Stomach (tissue), 4 donors: ENCODE measurements around the gene ARHGEF39.

ENCODE experiments used
- EP300 ChIP-seq: sonication (generic); formaldehyde crosslinking; IDR thresholded peaks from one replicate; pipeline ENCODE4 v1.6.1; 2017; ENCODE audit warnings: antibody characterized with exemption
- POLR2A ChIP-seq, 4 donors: fragments of 450-650 bp; IDR thresholded peaks; one replicate each; pipeline ENCODE4 v1.6.1; 2016; ENCODE audit warnings: antibody characterized with exemption in 4 of 4, control low read depth in 2 of 4, mild to moderate bottlenecking in 1 of 4, moderate library complexity in 1 of 4
- POLR2AphosphoS5 ChIP-seq, 3 donors: sonication (generic); formaldehyde crosslinking; IDR thresholded peaks; one replicate each; pipeline ENCODE4 v1.6.1; 2016; ENCODE audit warnings: antibody characterized with exemption in 3 of 3
- TF ChIP-seq, protein P1 (sequence below), 7 experiments: fragments of 450-650 bp in 4 of 7; fragments of 200-600 bp in 3 of 7; sonication (generic) in 3 of 7; IDR thresholded peaks; one replicate each; pipeline ENCODE4 v1.5.1; 2016 to 2019; ENCODE audit warnings: antibody characterized with exemption in 7 of 7, control low read depth in 2 of 7, mild to moderate bottlenecking in 1 of 7

DNA sequence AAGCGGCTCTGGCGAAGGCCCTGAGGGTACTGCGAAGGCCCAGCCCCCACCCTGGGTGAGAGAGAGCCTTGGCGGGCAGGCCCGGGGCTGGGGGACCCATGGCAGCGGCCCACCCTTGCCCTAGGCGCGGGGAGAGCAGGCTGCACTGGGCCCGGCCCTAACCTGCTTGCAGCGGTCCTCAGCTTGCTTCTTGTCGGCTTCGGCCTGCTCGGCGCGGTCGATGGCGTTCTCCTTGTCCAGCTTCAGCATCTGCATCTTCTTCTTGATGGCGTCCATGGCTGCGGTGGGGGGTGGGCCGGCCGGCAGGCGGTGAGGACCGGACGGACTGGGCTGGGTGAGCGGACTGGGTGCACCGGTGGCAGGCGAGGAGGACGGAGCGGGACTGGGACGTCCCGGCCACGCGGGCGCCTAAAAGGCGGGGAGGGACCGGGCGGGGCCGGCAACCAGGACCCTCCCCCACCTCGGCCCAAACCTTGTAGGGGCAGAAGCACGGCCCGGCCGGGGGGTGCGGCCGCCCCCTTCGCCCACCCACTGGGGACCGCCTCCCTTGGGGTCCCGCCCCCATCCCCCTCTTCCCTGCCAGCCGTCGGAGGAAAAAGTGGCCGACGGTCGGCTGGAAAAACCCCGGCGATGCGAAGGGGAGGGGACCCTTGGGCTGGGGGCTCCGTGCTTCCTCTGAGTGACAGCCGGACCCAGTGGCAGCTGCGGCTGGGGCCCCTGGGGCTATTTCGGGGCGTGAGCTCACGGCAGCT lies 24.7 kb upstream of the ARHGEF39 start, which contains the start of gene TPM2:
- TF ChIP-seq, protein P1, sequence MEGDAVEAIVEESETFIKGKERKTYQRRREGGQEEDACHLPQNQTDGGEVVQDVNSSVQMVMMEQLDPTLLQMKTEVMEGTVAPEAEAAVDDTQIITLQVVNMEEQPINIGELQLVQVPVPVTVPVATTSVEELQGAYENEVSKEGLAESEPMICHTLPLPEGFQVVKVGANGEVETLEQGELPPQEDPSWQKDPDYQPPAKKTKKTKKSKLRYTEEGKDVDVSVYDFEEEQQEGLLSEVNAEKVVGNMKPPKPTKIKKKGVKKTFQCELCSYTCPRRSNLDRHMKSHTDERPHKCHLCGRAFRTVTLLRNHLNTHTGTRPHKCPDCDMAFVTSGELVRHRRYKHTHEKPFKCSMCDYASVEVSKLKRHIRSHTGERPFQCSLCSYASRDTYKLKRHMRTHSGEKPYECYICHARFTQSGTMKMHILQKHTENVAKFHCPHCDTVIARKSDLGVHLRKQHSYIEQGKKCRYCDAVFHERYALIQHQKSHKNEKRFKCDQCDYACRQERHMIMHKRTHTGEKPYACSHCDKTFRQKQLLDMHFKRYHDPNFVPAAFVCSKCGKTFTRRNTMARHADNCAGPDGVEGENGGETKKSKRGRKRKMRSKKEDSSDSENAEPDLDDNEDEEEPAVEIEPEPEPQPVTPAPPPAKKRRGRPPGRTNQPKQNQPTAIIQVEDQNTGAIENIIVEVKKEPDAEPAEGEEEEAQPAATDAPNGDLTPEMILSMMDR (IDR thresholded peaks at IDR 0.05), result no peak
- TF ChIP-seq POLR2A (IDR thresholded peaks at IDR 0.05) (no peak), EP300 (peak; percentile 4), POLR2AphosphoS5 (IDR thresholded peaks at IDR 0.05) (peak; percentile 72 to 98 (median 90))
